NCI-H748 treated with DMSO at 0.1 percent for 48 hours (cell line): Measurements from ENCODE around the gene NDRG4.
A peak's percentile ranks its signal among the peaks of the same experiment; 100 is the strongest.

Experiments used
- DNase-seq: peaks from one replicate; lab custom pipeline; 2025; lab: John Stamatoyannopoulos, UW

NDRG4 gene

DNA sequence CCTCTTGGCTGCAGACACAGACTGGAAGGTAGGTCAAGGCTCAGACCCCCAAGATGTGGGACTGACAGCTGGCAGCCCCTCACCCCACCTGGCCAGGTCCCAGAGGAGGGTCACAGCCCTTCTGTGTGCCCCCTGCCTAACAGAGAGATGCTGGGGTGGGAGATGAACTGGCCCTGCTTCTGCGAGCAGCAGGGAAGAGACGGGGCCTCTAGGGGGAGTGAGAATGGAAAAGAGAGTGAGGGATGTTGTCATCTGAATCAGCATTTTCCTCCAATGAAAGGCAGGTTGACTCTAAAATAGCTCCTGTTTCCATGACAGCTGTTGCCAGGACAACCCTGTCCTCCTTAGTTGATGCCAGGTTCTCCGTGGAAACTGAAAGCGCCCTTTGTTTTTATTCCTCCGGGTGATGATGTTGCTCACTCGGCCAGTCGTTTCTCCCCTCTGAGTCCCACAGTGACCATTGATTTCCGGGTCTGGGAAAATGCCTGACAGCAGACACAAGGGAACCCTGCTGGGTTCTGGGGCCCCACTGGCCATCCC is 4.9 kb upstream of the NDRG4 start:
- DNase-seq, result peak; percentile 89

DNA sequence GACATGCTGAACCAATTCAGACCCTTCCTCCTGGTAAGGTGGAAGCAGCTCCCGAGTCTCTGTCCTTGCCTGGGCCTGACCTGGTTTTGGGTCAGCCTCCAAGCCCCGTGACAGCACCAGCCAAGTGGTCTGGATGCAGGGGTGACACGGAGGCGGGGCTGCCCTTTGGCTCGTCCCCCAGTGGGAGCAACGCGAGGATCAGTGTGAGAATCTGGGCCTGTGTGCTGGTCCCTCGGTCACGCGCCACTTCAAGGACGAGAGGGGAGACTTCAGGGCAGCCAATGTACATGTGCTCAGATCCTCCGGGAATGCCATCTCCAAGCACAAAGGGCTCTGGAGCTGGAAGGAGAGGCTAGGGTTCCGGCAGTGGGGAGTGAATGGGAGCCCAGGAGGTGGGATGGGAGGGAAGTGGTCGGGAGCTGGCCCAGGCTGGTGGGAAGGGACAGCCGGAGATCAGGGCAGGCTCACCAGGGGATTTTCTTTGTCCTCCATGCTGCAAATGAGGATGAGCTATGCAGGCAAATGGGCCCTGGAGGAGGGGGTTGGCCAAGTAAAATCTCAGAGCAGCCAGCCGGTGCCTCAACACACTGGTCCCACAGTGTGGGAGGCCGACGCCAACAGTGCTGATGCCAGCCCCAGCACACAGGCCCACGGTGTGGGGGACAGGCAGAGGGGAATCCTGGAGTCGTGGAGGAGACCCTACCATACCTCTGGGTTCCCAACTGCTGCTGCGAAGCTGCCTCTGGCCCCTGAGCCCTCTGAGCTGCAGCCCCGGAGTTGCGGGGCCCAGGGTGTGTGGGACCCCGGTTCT is 4.2 kb upstream of the NDRG4 start:
- DNase-seq, result no peak

DNA sequence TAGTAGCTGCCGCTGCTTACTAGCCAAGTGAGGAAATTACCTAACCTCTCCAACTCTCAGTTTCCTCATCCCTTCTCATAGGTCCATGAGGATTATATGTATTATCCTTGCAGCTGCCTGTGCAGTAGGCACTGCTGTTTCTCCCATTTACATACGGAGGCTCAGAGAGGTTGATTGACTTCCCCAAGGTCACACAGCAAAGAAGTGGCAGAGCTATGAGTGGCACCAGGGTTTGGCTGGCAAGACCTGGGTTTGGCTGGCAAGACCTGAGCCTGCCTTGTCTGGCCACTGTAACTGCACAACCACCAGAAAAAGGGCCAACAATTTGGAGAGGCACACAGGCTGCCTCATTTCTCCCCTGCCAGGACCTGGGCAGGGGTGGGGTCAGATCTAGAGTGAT is 2.5 kb upstream of the NDRG4 start:
- no peak for DNase-seq

DNA sequence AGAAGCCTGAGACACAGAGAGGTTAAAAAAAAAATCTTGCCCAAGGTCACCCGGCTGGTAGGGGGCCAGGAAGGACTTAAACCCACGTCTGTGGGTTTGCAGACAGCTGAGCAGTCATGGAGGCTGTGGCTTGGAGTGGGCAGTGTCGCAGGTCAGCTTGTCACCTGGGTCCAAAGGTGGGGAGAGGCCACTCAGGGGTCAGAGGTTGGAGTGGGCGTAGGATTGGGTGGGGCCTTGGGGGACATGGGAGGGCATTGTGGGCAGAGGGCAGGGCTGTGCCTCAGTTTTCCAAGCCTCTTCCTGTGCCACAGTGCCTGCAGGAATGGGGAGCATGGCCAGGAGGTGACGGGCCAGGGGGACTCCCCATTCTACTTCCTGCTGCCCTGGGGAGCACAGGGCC is 2.0 kb upstream of the NDRG4 start:
- no peak for DNase-seq

DNA sequence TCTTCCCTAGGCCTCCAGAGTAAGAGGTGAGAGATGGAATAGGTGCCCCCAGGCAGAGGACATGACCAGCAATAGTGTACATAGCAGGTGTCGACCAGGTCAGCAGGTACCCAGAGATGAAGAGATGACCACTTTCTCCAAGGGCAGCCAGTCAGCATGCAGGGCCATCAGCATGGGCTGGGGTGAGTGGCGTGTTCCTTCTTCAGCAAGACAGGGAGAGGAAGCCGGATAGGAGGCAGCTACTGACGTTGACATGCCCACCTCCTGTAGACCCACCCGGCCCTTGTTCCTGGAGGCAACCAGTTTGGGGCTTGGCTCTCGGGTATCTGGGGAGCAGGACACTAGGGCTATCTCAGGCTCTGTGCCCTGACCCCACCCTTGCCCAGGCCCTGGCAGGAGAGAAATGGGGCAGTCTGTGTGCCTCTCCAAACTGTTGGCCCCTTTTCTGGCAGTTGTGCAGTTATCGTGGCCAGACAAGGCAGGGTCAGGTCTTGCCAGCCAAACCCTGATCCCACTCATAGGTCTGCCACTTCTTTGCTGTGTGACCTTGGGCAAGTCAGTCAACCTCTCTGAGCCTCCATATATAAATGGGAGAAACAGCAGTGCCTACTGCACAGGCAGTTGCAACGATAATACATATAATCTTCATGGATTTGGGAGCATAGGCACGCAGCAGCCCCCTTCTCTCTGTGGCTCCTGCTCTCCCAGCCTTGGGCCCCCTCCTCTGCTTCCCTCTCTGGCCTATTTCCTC is 1.4 kb upstream of the NDRG4 start:
- no peak for DNase-seq

DNA sequence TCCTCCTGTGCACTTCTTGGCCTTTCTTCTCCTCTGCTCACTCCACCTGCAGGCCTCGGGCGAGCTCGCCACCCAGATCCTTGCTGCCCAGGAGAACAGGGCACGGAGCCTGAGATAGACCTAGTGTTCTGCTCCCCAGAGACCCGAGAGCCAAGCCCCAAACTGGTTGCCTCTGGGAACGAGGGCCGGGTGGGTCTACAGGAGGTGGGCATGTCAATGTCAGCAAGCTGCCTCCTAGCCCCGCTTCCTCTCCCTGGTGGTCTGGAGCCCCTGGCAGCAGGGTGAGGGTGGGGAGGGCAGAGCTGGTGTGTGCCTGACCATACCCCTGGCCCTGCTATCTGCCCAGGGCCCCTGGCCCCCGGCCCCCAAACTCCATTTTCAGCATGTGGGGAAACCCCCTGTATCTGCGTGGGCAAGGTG is 841 bp upstream of the NDRG4 start:
- DNase-seq, result no peak

DNA sequence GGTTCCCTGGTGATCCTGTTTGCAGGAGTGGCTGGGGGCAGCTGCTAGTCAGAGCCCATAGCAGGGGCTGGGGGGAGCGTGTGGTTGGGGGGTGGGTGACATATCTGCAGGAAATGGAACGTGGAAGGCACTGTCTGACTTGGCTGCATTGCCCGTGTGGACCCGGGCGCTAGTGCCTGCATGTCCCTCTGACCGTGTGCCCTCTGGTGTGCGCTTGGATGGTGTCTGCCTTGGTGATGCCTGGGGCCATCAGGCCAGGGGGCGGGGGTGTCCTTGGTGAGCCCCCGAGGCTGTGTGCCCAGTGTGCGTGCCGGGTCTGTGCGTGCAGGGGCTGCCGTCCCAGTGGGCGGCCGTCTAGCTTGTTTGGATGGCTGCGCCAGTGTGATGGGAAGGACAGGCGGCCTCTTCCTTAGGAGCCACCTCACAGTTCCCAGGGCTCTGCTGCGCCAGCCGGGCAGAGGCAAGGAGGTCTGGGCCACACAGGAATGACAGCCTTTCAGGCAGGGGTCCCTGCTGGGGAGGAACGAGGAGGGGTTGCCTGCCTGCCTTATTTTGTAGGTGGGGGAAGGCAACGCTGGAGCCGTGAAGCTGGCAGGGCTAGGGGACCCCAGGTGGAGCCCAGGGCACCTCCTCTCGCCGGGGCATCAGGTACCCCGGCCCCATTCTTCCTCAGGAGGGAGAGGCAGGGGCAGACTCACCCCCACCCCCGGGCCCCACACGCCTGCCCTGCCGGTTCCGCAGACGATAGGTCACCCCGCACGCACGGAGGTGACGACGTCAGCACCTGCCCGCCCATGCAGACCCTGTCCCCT is 693 bp downstream of the NDRG4 start:
- DNase-seq, result peak; percentile 0

DNA sequence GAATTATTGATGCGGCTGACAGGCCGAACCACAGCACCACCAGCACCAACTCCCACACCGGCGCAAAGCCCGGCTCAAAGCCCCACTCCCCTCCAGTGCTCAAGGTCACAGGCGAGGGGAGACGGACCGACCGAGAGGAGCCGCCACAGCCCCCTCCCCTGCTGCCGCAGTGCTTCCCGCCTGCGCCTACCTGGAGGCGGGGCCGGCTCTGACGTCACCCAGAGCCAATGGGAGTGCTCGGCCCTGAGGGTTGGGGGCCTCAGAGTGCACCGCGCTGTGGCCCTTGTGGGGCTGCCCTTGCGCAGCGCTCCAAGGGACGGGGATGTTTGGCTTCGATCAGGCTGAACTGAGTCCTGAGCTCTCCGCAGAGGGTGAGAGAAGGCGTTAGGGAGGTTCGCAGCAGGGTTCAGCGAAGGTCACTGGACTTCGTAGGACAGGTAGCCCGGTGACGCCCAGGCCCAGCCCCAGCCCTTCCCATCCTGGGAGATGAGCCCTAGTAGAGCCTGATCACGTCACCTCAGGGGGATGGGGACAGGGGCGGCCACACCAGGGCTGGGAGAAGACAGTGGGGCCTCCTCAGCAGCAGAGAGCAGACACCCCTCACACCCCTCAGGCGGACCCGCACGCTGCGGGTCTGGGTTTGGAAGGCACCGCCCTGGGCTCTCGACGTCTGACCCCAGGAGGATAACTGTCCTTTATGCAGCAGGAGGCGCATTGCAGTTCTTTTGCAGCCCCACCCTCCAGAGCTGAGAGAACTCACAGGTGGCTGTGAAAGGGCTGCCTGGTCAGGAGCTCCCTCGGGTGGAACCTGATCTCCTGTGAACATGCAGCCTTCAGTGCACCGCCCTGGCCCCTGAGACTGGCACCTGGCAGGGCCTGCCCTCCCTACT is 1.5 kb downstream of the NDRG4 start:
- DNase-seq, result no peak

DNA sequence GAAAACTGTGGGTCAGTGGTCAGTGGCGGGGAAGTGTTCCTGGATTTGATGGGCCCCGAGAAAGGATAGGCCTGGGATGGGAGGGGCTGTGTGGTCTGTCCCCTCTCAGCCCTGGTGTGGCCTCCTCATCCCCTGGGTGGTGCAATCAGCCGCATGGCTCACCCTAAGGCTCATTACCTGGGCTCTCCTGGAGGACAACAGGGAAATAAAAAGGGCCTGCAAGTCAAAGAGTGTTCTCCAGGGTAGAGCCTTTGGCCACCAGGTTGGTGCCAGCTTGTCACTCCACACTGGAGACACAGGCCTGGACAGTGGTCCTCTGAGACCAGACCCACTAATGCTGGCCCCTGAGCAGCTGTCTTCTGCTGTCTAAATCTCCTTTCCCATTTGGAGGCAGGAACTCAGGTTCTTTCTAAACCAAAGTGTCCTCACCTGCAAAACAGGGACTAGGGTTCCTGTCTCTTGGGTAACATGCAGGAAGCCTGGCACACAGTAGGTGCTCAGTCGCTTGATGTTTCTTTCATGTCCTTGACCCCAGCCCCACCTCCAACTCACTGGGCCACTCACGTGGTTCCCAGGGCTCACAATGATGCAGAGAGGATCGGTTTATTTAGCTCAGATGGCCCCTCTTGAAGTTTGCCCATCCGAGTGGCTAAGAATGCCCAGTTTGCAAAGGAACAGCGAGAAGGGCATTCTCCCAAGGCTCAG is 2.4 kb downstream of the NDRG4 start:
- no peak for DNase-seq

DNA sequence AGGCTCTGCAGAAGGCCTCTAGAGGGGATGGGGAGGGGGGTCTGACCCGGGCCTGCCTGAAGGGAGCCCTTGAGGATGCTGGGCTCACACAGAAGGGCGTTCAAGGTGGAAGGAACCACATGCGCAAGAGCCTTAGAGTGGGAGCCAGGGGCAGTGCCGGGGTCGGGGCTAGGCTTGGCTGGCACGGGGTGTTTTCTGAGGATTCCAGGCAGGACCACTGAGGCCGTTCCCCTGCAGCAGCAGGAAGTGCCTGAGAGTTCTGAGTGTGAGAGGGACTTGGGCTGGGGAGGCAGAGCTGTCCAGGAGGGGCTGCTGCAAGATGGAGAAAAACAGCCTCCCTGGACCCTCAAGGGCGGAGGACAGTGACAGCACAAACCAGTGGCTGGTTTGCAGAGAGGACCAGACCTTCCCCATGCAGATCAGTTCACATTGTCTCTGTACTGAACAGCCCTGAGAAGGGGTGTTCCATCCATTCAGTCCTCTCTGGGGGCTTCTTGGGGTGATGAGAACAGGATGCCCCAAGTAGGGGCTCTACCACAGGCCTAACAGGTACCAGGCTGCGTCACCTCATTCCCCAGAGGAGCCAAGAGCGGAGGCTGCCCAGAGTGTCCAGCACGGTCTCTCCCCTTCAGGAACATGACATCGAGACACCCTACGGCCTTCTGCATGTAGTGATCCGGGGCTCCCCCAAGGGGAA is 3.4 kb downstream of the NDRG4 start:
- DNase-seq, result no peak

DNA sequence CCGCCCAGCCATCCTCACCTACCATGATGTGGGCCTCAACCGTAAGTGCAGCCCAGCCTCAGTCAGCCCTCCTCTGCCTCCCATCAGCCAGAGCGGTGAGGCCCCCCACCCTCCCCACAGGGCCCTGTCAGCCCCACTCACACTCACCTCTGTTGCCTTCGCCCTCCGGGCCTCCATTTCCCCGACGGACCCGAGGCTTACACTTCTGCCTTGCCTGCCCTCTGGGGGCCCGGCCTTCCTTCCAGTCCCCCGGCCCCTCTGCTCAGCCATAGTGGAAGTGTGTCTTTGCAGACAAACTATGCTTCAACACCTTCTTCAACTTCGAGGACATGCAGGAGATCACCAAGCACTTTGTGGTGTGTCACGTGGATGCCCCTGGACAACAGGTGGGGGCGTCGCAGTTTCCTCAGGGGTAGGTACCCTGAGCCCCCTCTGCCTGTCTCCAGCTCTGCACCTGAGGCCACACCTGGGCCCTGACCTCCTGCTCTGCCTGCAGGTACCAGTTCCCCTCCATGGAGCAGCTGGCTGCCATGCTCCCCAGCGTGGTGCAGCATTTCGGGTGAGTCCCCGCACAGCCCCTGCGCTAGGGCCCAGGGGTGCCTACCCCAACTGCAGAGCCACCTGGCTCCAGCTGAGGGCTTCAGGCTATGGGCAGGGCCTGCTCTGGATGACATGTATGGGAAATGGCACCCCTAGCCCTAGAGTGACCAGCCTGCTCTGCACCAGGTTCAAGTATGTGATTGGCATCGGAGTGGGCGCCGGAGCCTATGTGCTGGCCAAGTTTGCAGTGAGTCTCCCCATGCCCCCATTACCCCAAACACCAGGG is 4.1 kb downstream of the NDRG4 start:
- no peak for DNase-seq

DNA sequence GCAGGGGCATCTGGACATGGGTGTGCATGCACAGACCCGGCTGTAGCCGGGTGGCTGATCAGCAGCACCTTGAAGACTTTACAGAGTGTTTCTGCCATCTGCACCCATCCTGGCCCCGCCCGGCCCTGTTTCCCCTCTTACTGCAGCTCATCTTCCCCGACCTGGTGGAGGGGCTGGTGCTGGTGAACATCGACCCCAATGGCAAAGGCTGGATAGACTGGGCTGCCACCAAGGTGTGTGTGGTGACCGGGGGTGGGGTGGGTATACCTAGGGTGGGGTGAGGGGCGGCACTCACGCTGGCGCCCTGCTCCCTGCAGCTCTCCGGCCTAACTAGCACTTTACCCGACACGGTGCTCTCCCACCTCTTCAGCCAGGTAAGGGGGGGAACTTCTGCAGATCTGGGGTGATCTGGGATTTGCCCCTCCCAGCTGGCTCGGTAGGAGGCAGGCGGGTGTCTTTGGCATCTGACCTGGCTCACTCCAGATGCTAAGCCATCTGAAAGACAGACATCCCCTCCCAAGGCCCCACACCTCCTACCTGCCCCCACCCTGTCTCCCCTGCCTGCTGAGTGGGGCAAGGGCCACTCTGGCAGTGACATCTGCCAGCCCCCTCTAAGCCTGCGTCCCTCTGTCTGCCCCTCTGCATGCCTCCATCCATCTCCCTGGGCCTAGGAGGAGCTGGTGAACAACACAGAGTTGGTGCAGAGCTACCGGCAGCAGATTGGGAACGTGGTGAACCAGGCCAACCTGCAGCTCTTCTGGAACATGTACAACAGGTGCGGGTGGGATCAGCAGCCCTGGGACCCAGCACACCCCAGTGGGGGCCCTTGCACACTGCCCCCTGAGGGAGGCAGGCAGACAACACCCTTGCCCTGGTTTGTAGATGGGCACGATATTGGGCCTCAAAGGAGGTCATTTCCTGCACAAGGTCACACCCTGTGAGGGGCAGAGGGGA is 6.6 kb downstream of the NDRG4 start:
- DNase-seq, result no peak

DNA sequence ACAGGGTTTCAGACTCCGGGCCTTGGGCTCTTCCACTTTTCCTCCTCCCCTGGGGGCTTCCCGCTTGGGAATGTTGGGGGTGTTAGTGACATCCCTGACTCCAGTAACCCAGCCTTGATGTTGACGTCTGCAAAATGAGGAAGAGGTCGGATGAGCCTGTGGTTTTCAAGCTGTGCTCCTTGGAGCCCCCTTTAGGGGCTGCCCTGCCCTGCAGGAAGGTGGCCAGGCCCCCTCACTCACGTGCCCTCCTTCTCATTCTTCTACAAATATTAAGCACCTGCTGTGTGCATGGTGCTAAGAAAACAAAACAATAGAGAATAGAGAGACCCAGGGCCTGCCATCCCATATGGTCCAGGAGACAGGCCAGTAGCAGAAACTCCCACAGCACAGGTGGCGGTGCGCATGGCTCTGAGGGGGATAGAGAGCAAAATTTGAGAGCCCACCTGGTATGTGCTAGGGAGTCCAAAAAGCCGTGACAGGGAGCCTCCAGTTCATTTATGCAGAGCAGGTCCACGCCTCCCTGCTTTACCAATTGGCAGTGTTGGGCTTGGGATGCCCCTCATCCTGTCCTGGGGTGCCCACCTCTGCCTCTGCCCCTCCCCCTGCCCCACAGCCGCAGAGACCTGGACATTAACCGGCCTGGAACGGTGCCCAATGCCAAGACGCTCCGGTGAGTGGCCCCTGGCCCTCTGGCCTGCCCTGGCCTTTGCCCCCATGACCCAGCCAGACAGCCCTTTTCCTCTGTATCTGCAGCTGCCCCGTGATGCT is 7.4 kb downstream of the NDRG4 start:
- DNase-seq, result no peak

DNA sequence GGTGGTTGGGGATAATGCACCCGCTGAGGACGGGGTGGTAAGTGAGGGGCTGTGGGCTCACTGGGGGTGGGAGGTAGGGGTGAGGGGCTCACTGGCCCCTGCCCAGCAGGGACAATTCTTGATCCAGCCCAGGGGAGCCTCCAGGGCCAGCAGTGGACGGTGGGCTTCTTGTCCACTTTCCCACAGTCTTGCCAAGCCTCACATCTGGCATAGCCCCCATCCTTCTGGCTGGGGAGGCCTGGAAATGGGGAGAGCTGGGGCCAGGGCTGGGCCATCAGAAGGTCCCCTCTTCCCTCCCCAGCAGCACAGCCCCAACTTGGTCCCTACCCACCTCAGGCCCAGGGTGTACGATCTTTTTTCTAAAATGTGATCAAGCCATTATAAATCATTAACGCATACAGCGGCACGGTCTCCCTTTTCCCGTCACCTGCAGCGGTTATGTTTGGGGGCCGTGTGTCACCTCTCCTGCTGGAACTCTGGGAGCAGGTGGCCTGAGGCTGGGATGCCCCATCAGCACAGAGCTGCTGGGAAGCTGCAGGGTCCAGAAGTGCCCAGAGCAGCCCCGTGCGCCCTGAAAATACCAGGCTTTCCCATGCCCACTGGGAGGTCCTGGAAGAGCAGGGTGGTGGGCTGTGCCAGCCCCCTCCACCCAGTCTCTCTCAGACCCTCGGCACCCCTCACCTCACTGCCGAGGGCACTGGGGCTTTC is 8.2 kb downstream of the NDRG4 start:
- no peak for DNase-seq

DNA sequence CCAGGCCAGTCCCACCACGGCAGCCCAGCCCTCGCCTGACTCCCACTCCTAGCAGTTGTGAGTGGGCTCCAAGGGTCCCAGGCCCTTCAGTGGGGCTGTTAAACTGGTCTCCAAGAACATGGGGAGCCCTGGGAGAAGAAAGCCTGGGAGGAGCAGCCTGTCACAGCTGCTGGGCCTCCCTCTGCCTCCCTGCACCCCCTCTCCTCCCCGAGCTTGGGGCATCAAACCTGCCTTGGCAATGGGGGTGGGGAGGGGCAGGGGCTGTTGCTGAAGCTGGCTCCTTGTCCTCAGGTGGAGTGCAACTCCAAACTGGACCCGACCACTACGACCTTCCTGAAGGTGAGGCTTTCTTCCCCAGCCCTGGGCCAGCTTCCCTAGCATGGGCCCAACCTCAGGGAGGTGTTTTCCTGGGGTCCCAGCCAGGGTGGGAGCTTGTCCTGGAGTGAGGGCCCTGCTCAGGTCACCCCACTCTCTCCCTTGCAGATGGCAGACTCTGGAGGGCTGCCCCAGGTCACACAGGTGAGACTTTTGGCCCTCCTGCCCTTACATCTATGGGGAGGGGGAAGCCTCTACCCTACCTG is 8.8 kb downstream of the NDRG4 start:
- no peak for DNase-seq
